ENCODE measurements around the gene ZNF468. TPM values are rescaled to one million over a fixed set of nuclear protein-coding genes. Genes with fewer than 3 reads are reported as not detected.
"Not testable (repeated sequence)": the region's sequence is repeated elsewhere in the genome, so short reads cannot be mapped to it uniquely, and the experiment has no call there.

Gene ZNF468
- total RNA-seq (1 to 10 TPM; 3.0 to 8.5 (median 5.2) TPM), polyA plus RNA-seq (10 to 100 TPM in 1 of 3 donors, 1 to 10 TPM in 2; 3.2 to 11.4 (median 5.4) TPM)
- long read RNA-seq, donor 1, full-length matches to known transcripts: 3 of 6 reads
- long read RNA-seq, donor 1, partial matches to known transcripts: 0 of 6 reads
- long read RNA-seq, donor 1, other reads (novel, unspliced or antisense): 3 of 6 reads
- long read RNA-seq, donor 2, full-length matches to known transcripts: 5 of 5 reads
- long read RNA-seq, donor 2, partial matches to known transcripts: 0 of 5 reads
- long read RNA-seq, donor 2, other reads (novel, unspliced or antisense): 0 of 5 reads

GRCh38 chr19:52857378-52858191 lies at the start of gene ZNF468:
Gene ZNF468, minus strand, starts transcription at chr19:52857619. Its CDS starts 3,347 bp downstream, at chr19:52854272.
- H3K27me3 ChIP-seq (ENCODE audit: insufficient read depth in 3 of 3, low read length in 2 of 3); H3K9me3 ChIP-seq; H3K4me1 ChIP-seq: not testable (repeated sequence)
- peak within 1 kb of the TSS; percentile 75 for H3K4me3 ChIP-seq
- peak within 1 kb of the TSS; percentile 58 for H3K27ac ChIP-seq
- WGBS, 3 donors: 1% methylated on average over 34 to 43 of the region's 43 CpGs
- H3K36me3 ChIP-seq (ENCODE audit: insufficient read depth in 1 of 2, low read depth in 1 of 2): peaks cover 5 to 17% of the 10 kb centered on the region in 2 donors
- intact Hi-C loops (cut with DNase I): loop anchor here in 1 of 2 donors (5.0 kb wide), 1 partner anchor 35 kb away; the partner anchor contains the start of gene ZNF28
- ATAC-seq (peak; percentile 99 to 100 (median 100)), DNase-seq (peak; percentile 79 to 85)

- ATAC-seq; H3K9me3 ChIP-seq; H3K36me3 ChIP-seq (ENCODE audit: insufficient read depth in 1 of 2, low read depth in 1 of 2); H3K27ac ChIP-seq; DNase-seq; H3K27me3 ChIP-seq (ENCODE audit: insufficient read depth in 3 of 3, low read length in 2 of 3); H3K4me3 ChIP-seq; H3K4me1 ChIP-seq; intact Hi-C loops (cut with DNase I): not testable (repeated sequence)
- whole genome bisulfite sequencing, 3 donors: 85 to 91% (median 91%) methylated on average over 16 of the region's 16 CpGs
These were observed 46.8 kb upstream of the ZNF468 start for GRCh38 chr19:52904052-52904780.

GRCh38 chr19:52901842-52902241 lies 44.4 kb upstream of the ZNF468 start:
- Histone ChIP-seq H3K4me1 (no peaks in the 10 kb centered on the region), H3K9me3 (peaks cover 6% of the 10 kb centered on the region), H3K27me3 (ENCODE audit: insufficient read depth in 3 of 3, low read length in 2 of 3) (no peaks in the 10 kb centered on the region), H3K4me3 (no peak overlapping the region), H3K27ac (no peak overlapping the region), H3K36me3 (ENCODE audit: insufficient read depth in 1 of 2, low read depth in 1 of 2) (no peaks in the 10 kb centered on the region)
- DNase-seq: no peak
- ATAC-seq: no peak
- TF ChIP-seq CTCF (IDR thresholded peaks at IDR 0.05): no peak
- WGBS, 3 donors: 68 to 77% (median 75%) methylated on average over 3 of the region's 3 CpGs
- intact Hi-C loops (cut with DNase I): no loop called here

- intact Hi-C loops (cut with DNase I); H3K4me3 ChIP-seq; H3K27ac ChIP-seq; H3K4me1 ChIP-seq; H3K27me3 ChIP-seq (ENCODE audit: insufficient read depth in 3 of 3, low read length in 2 of 3); H3K9me3 ChIP-seq; H3K36me3 ChIP-seq (ENCODE audit: insufficient read depth in 1 of 2, low read depth in 1 of 2); ATAC-seq; DNase-seq: not testable (repeated sequence)
- WGBS, 3 donors: 94 to 95% (median 94%) methylated on average over 10 of the region's 10 CpGs
These were observed 41.2 kb upstream of the ZNF468 start for GRCh38 chr19:52898596-52898995.

- WGBS, 3 donors: 76 to 80% (median 79%) methylated on average over 15 of the region's 15 CpGs
These were observed 40.7 kb upstream of the ZNF468 start for GRCh38 chr19:52898101-52898500.

More at GRCh38 chr19:52898101-52898500, 40.7 kb upstream of the ZNF468 start:
- peak in 1 of 2 donors; percentile 14 for DNase-seq
- ATAC-seq: no peak
- peak overlapping the region; percentile 78 for H3K4me3 ChIP-seq
- H3K4me1 ChIP-seq: peaks cover 5% of the 10 kb centered on the region
- H3K36me3 ChIP-seq (ENCODE audit: insufficient read depth in 1 of 2, low read depth in 1 of 2): peaks cover 0 to 14% of the 10 kb centered on the region in 2 donors
- TF ChIP-seq CTCF (IDR thresholded peaks at IDR 0.05): no peak
- peaks cover 6% of the 10 kb centered on the region for H3K9me3 ChIP-seq
- peak overlapping the region; percentile 86 for H3K27ac ChIP-seq
- H3K27me3 ChIP-seq (ENCODE audit: insufficient read depth in 3 of 3, low read length in 2 of 3): no peaks in the 10 kb centered on the region
- intact Hi-C loops (cut with DNase I): no loop called here

Data from psoas muscle (tissue), 8 donors.